LoVo (cell line): ENCODE data around the gene PRKN.
A peak's percentile ranks its signal among the peaks of the same experiment; 100 is the strongest.
"Not testable (repeated sequence)": the region's sequence is repeated elsewhere in the genome, so short reads cannot be mapped to it uniquely, and the experiment has no call there.

ENCODE experiments used
- DNase-seq: peaks from one replicate; pipeline ENCODE4 v3.0.0-alpha.2; 2016; ENCODE audit warnings: low spot score

Gene PRKN

DNA sequence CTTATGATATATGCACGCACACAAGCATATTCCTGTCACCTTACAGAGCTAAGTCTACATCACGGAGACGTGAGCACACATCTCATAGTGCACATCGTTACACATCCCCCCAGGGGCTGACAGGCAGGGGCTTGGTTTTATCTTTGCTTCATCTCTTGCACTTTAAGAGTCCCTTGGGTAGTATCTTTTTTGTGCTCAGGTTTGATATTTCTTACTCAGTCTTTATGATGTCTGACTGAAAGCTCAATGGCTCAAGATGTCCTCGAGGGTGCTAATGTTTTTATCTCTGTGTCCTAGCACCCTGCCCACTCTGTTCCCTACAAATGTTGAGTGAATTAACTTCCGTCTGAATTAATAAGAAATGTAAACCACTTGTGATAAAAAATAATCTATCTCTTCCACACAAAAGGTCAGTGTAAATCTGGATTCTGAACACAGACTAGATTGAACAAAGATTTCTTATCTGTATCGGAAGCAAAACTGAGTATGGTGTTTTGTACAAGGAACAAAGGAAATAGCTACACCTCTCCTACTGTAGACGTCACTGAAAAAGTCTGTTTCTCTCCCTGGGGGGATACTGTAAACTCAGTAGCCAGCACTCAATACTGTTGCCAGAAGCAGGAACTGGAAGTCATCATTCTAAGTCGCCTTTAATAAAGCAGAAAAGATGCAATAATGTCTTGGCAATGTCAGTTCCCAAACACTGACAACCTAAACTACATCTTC, 195.1 kb downstream of the PRKN start:
- DNase-seq = no peak

DNA sequence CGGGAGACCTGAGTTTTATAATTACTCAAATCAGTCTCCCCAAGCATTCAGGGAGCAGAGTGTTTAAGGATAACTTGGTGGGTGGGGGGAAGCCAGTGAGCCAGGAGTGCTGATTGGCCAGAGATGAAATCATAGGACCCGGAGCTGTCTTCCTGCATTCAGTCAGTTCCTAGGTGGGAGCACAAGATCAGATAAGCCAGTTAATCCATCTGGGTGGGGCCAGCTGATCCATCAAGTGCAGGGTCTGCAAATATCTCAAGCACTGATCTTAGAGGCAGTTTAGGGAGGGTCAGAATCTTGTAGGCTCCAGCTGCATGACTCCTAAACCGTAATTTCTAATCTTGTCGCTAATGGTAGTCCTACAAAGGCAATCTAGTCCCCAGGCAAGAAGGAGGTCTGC, 196.2 kb downstream of the PRKN start:
- DNase-seq = not testable (repeated sequence)

DNA sequence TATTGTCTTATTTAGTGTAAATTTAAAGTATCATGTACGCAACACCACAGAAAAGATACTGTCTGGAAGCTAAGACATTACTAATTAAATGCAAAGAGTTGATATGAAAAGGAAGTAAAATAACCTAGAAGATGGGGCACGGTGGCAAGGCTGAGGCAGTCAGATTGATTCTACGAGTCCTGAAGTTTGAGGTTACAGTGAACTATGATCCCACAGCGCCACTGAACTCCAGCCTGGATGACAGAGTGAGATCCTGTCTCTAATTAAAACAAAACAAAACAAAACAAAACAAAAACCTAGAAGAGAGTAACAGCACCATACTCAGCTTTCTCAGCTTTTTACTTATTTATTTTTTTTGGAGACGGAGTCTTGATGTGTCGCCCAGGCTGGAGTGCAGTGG, 199.0 kb downstream of the PRKN start:
- no peak for DNase-seq

DNA sequence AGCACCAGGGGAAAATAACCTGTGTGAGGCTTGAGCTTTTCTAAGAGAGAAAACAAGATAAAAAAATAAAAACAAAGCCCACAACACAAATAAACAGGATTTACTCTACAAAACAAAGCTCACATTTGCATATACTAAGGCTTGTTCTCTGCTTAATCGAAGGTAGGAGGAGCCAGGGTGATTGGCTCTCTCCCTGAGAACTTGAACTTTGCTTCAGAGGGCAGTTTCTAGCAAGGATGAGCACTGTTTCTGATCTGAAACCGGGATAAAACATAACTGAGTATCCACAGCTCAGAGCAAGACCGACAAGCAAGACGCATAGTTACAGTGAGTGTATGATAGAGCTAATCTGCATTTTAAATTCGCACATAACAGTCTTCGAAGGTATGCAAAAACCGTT, 200.6 kb downstream of the PRKN start:
- no peak for DNase-seq

DNA sequence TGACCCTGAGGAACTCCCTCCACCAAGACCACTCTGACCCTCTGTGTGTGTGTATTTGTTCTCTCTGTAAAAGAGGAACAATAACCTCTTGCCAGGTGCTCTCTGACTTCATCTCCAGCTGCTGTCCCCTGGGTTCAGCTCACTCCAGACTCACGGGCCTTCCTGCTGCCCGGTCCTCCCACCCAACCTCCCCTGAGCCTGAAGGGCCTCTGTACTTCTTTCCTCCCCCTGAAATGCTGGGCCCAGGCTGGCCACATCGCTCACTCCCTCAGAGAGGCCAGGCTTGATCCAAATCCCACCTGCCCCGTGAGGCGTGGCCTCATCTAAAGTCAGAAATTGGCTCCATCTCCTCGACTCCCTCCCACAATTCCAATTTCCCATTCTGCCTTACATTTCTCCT, 202.4 kb downstream of the PRKN start:
- DNase-seq = no peak

DNA sequence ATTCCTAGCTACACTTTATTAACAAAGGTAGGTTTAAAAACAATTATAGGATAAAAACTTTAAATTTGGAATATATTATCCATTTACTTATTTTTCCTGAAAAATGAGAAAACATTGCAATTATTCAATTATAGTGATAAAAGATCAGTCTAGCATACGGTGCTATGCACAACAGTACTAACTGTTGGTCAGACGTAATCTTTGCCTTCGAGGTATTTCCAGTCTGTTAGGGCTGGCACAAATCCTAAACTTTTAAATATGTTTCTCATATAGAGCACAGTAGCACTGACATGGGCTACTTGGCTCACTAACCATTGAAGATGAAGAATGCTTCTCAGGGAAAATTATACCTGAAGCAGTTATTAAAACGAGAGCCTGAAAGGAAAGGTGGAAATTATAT, 214.8 kb downstream of the PRKN start:
- DNase-seq = no peak

DNA sequence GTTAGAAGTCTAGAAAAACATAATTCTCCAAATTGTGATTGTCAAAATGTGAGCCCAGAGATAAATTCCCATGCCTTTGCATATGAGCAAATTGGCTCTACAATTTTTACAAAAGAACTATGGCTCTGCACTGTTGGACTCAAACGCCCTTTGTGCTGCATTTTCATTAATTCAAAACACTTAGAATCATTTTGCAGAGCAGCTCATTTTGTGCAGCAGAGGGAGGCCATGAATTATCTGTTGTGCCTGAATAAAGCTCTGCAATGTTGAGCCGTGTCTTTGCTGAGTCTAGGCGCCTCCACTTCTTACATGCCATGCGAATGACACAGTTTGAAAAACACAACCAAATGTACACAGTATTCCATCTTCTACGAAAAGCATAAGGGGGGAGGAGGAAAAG, 230.2 kb downstream of the PRKN start:
- DNase-seq = no peak

DNA sequence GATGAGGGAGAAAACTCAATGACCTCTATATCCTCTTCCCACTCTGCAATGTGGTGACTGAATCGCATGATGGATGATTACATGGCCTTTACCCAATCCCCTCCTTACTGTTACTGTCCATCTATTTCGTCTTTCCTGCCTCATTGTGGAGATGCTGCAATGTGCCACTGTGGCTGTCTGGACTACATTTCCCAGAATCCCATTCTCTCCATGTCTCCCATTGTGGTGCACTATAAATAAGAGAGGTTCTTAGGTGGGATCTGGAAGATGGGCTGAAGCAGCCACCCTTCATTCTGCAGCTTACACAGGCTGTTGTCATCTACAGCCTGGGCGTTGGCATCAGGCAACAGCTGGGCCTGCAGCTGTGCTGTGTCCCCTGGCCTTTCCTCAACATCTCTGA, 233.6 kb downstream of the PRKN start:
- DNase-seq = no peak

DNA sequence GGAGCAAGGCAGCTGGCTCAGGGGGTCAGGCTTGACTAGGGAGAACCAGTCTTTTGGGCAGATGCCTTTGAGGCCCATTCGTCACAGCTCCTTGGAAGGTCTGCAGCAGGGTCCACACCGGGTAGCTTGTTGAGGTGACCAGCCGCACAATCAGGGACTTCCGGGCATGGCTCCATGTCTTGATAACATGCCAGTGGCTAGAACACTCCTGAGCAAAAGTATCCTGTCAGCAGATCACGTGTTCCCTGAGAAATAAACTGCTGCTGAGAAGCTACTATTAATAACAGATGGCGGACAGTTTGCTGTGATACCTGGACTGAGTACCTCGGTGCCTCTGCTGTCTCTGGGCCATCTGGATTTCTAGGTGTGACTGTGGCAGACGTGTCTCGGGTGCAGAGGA, 235.9 kb downstream of the PRKN start:
- no peak for DNase-seq

DNA sequence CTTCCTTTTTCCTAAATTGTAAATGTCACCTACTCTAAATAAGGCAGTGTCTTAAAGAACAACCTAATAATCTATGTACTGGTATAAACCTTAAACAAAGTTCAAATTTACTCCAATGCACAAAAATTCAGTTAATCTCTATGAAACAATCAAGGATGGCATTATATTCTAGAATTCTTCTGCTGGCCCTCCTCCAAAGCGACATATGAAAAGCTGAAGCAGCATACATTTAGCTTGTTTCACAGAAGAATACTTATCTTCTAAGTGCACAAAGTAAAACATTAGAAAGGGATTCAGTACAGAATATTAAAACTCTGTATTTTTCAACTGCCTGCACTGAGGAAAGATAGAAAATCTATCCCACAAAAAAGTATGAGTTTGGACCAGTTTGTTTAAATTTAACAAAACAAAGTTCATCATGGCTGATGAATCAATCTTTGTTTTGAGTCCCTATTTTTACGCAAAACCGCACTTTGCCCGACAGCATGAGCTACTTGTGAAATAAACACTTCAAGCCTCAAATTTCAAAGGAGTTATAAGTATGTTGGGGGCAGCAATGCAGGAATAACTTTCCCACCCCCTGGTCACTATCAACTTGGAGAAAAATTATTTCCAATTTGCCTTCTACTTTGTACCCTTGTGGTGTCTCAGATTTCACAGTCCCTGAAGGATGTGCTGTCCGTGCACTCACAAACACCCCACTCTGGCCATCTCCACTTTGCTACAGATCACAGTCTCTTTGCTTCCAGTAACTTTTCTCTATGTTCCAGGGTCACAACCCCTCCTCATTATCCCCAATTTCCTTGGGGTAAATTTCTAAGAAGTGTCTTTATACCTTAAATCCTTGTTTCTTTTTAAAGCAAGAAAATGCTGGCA, 238.2 kb downstream of the PRKN start:
- no peak for DNase-seq

DNA sequence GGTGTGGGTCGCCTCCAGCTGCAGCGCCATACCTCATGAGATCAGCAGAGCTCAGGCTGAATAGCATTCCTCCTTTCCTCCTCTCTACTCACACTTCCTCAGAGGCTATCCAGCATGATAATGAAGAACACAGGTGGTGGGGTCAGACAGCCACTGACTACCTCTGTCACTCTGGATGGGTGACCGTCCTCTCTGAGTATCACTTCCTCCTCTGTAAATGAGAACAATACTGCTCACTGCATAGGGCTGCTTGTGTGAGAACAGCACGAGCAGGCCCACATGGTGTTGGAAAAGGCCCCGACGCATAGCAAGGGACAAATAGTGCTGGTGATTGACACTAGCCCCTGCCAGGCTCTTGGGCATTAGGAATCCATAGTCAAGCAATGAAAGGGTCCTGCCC, 239.1 kb downstream of the PRKN start:
- DNase-seq = no peak

DNA sequence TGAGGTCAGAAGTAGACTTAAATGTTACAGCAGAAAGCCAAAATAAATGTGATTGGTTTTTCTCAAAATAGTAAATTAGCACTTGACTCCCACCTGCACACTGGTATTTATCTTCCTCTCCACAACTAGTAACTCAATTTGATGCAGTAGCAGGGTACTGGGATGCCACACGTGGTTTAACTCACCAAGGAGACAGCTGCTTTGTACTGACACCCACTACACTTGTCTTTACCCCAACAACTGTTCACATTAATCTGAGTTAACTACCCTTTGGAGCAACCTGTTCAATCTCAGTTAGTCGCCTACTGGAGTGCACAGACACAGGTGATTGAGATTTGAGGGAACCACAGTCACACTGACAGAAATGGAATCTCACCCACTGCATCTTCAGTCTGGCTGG, 242.1 kb downstream of the PRKN start:
- no peak for DNase-seq

DNA sequence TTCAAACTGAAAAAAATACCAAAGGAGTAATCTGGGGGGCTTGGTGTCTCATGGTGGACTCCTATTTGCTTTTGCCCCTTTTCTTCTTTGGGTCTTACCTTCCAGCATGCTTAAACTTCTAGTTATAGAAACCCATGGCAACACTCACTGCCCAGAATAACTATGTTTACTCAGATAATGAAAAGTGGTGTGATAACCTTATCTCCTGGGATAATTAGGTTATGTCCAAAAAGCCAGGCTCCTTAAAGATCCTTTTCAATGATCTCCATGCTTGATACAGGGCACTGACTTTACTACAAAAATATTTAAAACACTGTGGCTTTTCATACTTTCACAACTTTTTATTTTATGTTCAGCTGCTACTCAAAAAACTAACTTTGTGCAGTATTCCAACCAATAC, 245.6 kb downstream of the PRKN start:
- no peak for DNase-seq

DNA sequence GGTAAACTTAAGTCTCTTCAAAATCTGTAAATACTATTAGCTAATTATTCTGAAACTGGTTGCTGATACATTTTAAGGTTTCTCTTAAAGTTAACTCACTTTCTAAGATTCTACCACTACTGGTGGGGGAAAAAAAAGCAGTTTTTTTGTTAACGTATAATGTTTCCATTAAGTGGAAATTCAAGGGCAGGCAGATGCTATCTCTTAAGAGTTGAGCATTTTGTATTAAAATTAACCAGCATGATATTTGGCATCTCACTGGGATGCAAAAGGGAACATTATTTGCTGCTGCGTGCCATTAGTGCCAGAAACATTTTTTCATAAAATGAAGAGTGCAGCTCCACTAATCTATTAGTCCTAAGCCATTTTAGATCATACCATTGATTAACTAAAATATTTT, 246.2 kb downstream of the PRKN start:
- no peak for DNase-seq

DNA sequence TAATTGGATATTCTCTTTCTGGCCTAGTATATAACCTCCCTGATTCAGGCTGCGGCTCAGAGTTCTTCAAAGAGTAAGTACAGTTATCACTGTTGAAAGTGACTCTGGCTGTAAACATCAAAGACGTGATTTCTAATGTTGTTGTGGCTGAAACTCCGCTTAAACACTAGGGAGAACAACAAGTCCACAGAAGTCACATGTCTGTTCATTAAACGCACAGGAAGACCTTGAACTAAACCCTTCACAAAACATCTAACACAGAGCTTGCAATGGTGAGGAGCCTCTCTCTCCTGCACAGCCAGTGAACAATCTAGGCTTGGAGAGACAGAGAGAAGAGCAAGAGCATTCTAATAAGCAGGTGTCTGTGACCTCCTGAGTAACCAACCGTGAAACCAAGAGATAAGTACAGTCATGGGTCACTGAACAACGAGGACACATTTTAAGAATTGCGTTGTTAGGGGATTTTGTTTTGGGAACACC, 249.3 kb downstream of the PRKN start:
- no peak for DNase-seq

DNA sequence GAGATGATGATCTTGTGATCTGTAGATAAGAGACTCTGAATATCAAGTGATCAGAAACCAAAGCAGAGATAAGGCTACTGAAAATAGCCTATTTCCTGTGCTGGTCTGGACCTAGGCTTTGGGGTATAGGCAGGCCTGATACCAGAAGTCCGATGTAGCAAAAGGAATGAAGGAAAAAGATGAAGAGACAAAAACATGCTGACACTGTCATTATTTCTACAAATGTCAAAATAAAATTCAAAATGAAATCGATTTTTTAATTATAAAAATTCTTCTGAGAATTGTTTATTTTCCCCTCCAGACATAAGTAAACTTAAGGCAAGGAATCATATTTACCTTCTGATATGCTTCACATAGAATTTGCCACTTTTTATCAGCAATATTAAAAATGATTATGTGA, 252.8 kb downstream of the PRKN start:
- DNase-seq = no peak

DNA sequence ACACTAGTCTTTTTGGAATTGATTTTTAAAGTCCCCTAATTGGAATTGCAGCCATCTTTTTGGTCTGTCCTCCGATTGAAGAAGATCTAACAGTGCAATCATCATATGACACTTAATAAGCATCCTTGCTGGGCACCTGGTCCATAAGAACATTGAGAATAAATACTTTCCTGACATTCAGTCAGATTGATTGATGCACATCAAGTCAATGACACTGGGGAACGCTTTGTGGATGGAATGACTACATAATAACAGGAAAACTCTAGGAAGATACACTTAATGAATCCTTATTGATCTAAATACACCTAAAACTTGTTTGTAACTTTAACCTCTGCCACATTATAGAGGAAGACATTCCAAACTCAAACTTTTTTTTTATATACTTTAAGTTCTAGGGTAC, 255.7 kb downstream of the PRKN start:
- no peak for DNase-seq

DNA sequence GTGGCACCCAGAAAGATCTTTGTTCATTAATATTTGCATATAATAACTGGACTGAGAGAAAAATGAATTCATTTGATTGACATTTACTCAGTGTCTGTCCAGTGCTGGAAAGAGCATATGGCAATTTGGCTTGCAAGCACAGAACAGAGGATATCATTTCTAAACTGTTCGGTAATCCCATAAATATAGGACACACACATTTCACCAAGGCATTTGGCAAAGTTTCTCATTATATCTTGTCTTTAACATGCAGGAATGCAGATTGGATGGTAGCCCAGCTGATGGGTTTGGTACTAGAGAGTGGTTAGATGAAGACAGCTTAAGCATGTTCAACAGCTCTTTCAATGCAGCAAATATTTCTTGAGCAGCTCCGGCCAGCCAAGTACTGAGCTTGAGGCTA, 259.2 kb downstream of the PRKN start:
- DNase-seq = no peak

DNA sequence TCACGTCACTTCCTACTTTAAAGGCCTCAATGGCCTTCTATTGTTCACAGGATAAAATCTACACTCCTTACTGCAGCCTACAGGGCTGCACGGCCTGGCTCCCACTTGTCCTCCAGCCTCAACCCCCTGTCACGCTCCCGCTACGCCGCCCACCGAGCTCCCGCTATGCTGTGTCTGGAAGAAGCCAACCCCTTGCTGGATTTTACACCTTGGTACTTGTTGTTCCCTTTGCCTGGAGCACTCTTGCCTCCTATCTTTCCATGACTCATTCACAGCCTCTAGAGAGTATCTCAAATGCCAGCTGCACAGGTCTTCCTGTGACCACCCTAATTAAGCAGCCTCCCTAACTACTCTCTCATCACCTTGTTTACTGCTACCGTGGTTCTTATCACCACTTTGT, 259.9 kb downstream of the PRKN start:
- no peak for DNase-seq

DNA sequence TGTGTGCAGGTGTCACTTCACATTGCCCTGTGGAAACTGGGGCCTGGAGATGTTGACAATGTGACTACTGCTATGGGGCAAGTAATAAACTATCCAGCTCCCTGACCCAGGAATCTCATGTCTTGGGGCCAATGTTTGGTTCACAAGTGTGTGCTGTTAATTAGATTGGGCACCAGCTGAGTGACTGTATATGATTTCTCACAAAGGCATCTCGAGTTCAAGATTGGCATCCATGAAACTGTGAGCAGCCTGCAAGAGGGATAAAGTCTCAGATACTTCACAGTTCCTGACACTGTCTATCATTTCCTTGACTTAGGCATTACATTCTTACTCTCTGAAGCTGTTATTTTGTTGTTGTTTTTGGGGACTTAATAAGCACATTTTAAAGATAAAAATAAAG, 264.0 kb downstream of the PRKN start:
- DNase-seq = no peak

DNA sequence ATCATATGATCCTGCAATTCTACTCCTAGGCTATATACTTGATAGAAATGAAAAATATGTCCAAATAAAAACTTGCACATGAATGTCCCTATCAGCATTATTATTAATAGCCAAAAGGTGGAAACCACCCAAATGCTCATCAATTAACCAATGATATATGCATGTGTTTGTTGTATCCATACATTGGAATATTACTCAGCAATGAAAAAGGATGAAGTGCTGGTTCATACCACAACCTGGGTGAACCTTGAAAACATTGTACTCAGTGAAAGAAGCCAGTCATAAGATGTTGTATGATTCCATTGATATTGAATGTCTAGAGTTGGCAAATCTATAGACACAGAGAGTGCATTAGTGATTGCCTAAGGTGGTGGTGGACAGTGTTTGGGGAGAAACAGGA, 267.6 kb downstream of the PRKN start:
- no peak for DNase-seq

DNA sequence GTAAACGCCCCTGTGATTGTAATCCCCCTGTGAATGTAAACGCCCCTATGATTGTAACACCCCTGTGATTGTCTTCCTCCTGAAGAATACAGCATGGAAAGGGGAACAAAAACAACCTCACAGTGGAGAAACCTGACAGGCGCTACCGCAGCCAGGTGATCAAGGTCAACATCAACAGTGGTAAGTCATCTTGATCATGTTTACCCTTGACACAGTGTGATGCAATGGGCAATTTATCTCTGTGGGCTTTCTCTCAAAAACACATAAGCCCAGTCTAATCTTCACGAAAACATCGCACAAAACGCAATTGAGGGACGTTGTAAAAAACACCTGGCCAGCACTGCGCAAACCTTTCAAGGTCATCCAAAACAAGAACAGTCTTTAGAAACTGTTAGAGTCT, 277.2 kb downstream of the PRKN start:
- DNase-seq = no peak

DNA sequence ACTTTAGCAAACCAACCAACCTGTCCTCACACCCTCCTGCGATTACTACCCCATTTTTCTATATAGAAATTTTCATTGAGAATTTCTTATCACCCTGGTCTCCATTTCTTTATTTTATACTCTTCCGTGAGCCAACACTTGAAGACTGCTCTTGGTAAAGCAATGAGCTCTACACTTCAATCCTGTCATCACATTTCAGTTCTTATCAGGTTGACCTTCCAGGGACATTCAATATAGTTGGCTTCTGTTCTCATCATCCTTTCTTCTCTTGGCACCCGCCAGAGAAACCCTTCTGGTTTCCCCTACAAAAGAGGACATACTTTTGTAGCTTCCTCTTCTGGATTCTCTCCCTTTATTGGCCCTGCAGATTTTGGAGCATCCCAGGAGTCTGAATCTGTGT, 279.3 kb downstream of the PRKN start:
- DNase-seq = no peak

DNA sequence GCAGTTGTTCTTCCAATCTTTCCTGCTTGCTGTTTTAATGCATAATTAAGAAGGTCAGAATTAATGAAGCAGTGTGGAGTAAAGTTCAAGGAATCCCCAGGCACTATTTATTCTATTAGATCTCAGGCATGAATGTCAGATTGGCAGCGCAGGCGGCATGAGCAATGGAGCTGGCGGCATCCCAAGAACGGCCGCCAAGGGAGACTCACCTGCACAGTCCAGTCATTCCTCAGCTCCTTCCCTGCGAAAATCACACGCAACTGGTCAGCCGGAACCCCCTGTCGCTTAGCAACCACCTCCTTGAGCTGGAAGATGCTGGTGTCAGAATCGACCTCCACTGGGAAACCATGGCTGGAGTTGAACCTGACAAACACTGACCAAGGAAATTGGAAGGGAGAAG, 284.5 kb downstream of the PRKN start:
- DNase-seq = peak; percentile 6
